NCI-H1105 (cell line): ENCODE measurements around the gene DTX1.

ENCODE experiments used
- DNase-seq: peaks from one replicate; lab custom pipeline; 2025; lab: John Stamatoyannopoulos, UW

DTX1 gene

GRCh38 chr12:113055594-113056380 lies 743 bp upstream of the DTX1 start:
- DNase-seq, result no peak

GRCh38 chr12:113056381-113056630 lies 224 bp upstream of the DTX1 start:
- DNase-seq, result no peak

GRCh38 chr12:113057565-113058485 lies 1.3 kb downstream of the DTX1 start:
- DNase-seq, result no peak

GRCh38 chr12:113058553-113058952 lies 2.0 kb downstream of the DTX1 start:
- DNase-seq, result no peak

- DNase-seq, result no peak
Observed at GRCh38 chr12:113059071-113059595, 2.6 kb downstream of the DTX1 start.

- DNase-seq, result no peak
Observed at GRCh38 chr12:113060336-113060960, 3.9 kb downstream of the DTX1 start.

- DNase-seq, result peak; percentile 48
Observed at GRCh38 chr12:113061061-113061694, 4.6 kb downstream of the DTX1 start.

GRCh38 chr12:113062502-113063395 lies 6.2 kb downstream of the DTX1 start:
- DNase-seq, result no peak

GRCh38 chr12:113063396-113064350 lies 7.1 kb downstream of the DTX1 start:
- no peak for DNase-seq

GRCh38 chr12:113064395-113065125 lies 8.0 kb downstream of the DTX1 start:
- no peak for DNase-seq

- DNase-seq, result no peak
Observed at GRCh38 chr12:113065126-113066007, 8.8 kb downstream of the DTX1 start.

GRCh38 chr12:113066813-113067400 lies 10.4 kb downstream of the DTX1 start:
- DNase-seq, result no peak

- DNase-seq, result no peak
Observed at GRCh38 chr12:113067987-113068935, 11.7 kb downstream of the DTX1 start.

- DNase-seq, result no peak
Observed at GRCh38 chr12:113069149-113069548, 12.6 kb downstream of the DTX1 start.

GRCh38 chr12:113069751-113070116 lies 13.2 kb downstream of the DTX1 start:
- no peak for DNase-seq

- DNase-seq, result no peak
Observed at GRCh38 chr12:113070117-113070906, 13.8 kb downstream of the DTX1 start.
